Transverse colon (tissue), 4 donors: ENCODE measurements around the gene MED9.
A peak's percentile ranks its signal among the peaks of the same experiment; 100 is the strongest.

ENCODE experiments used
- CTCF ChIP-seq, 5 experiments: fragments of 200-600 bp in 3 of 5; fragments of 450-650 bp in 2 of 5; sonication (generic) in 3 of 5; IDR thresholded peaks; 1 replicate in 2 of 5; 2 replicates in 3 of 5; pipeline ENCODE4 v1.5.1; 2016 to 2017; ENCODE audit warnings: antibody characterized with exemption in 5 of 5, inconsistent platforms in 3 of 5, mild to moderate bottlenecking in 2 of 5, moderate library complexity in 1 of 5
- POLR2AphosphoS5 ChIP-seq, 3 donors: sonication (generic); formaldehyde crosslinking; IDR thresholded peaks; one replicate each; pipeline ENCODE4 v1.6.1; 2016; ENCODE audit warnings: antibody characterized with exemption in 3 of 3

GRCh38 chr17:17538417-17539391, 61.9 kb downstream of the MED9 start:
- TF ChIP-seq CTCF (IDR thresholded peaks at IDR 0.05) (no peak), POLR2AphosphoS5 (IDR thresholded peaks at IDR 0.05) (peak in 2 of 3 donors; percentile 43 to 50)
